Activated CD4-positive, alpha-beta memory T cell treated with anti-CD3 and anti-CD28 coated beads, Interleukin-2, amount 10 ng/mL, durations not matched to agents 7 days and 5 days (primary cell): Measurements from ENCODE around the gene SFR1. TPM values are rescaled to one million over a fixed set of nuclear protein-coding genes. Genes with fewer than 3 reads are reported as not detected.

ENCODE experiments used
- CTCF ChIA-PET: fragments of 350-600 bp; sonication (Branson Sonifier 250); formaldehyde crosslinking; loops from one replicate; lab custom pipeline; 2021; ENCODE audit warnings: antibody characterized with exemption, inconsistent platforms; lab: Charles Lee
- POLR2A ChIA-PET: fragments of 350-600 bp; sonication (Branson Sonifier 250); formaldehyde crosslinking; loops from one replicate; lab custom pipeline; 2021; ENCODE audit warnings: antibody characterized with exemption; lab: Charles Lee
- DNase-seq: peaks from one replicate; pipeline ENCODE4 v3.0.0-alpha.2; 2020
- H3K27ac Mint-ChIP-seq: one replicate; pipeline ENCODE4 v1.8.0; 2021; ENCODE audit warnings: mild to moderate bottlenecking, mixed read lengths
- H3K27me3 Mint-ChIP-seq: one replicate; pipeline ENCODE4 v1.8.0; 2021; ENCODE audit warnings: mixed read lengths
- H3K36me3 Mint-ChIP-seq: one replicate; pipeline ENCODE4 v1.8.0; 2021; ENCODE audit warnings: low read depth, mixed read lengths
- H3K4me1 Mint-ChIP-seq: one replicate; pipeline ENCODE4 v1.8.0; 2021; ENCODE audit warnings: mixed read lengths
- H3K4me3 Mint-ChIP-seq: one replicate; pipeline ENCODE4 v1.8.0; 2021; ENCODE audit warnings: mild to moderate bottlenecking, mixed read lengths
- H3K9me3 Mint-ChIP-seq: one replicate; pipeline ENCODE4 v1.8.0; 2021; ENCODE audit warnings: mixed read lengths
- total RNA-seq, 2 experiments: library from RNA; stranded (reverse); gene quantifications; one replicate each; pipeline ENCODE4 v1.2.3, GENCODE V29; 2021

The SFR1 gene
- total RNA-seq, 2 experiments from 2014 or later, result 17.8 to 18.7 TPM

DNA sequence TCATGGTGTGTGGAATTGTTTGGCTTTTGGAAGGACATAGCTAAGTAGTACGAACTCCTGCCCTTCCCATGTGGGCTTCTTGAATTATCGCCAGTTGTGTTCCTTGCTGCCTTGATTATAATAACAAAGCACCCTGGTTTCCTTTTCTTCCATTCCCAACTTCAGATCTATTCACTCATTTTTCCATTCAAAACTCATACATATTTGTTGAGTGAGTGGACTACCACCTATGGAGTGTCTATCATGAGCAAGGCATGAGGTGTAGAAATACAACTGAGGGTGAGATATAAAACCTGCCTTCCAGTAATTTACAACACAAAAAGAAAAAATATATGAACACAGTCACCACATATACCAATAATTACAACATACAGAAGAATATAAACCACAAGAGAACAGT is 31.4 kb upstream of the SFR1 start:
- ChIA-PET CTCF (no interaction called here), POLR2A (no interaction called here)
- Mint-ChIP-seq H3K27me3 (peaks cover 1% of the 10 kb centered on the region), H3K9me3 (no peaks in the 10 kb centered on the region), H3K27ac (no peak overlapping the region), H3K4me1 (no peaks in the 10 kb centered on the region), H3K36me3 (no peaks in the 10 kb centered on the region), H3K4me3 (no peak overlapping the region)
- no peak for DNase-seq

DNA sequence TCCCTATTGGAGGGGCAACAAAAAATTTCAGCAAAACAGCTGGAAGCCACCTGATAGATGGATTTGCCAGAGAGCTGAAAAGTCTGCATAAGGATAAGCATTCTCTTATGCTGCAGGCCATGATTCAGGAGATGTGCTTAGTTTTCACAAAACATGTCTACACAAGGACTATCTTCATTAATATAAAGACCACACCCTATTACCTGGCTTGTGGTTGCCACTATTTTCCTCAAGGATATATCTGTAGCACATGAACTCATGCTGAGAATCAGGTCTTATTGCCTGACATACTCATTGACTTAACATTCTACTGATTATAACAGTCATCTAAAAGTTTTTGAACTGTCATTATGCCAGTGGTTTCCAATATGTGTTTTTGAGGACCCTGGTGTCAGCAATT is 29.2 kb upstream of the SFR1 start:
- Mint-ChIP-seq H3K27ac (no peak overlapping the region), H3K27me3 (peaks cover 5% of the 10 kb centered on the region), H3K36me3 (no peaks in the 10 kb centered on the region), H3K9me3 (no peaks in the 10 kb centered on the region), H3K4me1 (no peaks in the 10 kb centered on the region), H3K4me3 (no peak overlapping the region)
- CTCF ChIA-PET, result no interaction called here
- DNase-seq, result no peak
- POLR2A ChIA-PET, result no interaction called here

DNA sequence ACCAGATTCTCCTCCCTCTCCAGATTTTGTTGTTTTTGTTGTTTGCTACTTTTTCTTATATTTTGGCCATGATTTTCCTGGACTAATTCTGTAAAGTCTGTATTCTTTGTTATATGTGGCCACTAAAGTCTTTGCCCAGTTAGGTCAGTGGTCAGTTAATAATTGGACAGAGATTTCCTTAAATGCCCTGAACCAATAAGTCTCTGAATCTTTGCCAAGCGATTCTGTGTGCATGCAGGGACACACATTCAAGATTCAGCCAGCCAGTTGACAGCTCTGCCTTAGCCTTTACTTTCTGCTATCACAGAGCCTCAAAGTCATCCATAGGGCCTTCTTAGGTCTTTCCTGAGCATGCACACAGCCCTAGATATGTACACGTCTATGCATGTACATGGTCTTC is 25.3 kb upstream of the SFR1 start:
- CTCF ChIA-PET, result no interaction called here
- no peak overlapping the region for H3K4me3 Mint-ChIP-seq
- DNase-seq, result no peak
- no peaks in the 10 kb centered on the region for H3K36me3 Mint-ChIP-seq
- no peaks in the 10 kb centered on the region for H3K4me1 Mint-ChIP-seq
- POLR2A ChIA-PET, result no interaction called here
- peaks cover 15% of the 10 kb centered on the region for H3K27me3 Mint-ChIP-seq
- no peak overlapping the region for H3K27ac Mint-ChIP-seq
- H3K9me3 Mint-ChIP-seq, result no peaks in the 10 kb centered on the region

DNA sequence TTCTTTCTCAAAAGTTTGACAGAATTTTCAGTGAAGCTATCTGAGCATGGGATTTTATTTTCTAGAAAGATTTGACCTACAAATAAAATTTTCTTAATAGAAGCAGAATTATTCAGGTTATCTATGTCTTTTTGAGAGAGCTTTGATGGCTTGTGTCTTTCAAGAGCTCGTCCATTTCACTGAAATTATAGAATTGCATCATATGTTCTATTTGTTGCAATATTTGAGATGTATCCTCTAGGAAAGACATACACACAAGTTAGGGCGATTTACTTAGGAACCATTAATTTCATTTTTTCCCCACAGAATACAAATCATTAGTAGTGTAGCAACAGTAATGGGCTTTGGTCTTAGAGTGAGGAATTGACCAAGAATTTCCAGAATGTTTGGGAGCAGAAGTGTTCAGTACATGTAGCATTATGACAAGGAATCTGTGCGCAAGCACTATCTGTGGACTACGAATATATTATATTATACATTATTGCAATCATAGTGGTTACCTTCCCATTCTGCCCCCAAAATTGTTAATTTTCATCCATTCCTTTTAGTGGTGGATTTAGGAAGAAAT is 23.5 kb upstream of the SFR1 start:
- CTCF ChIA-PET, result no interaction called here
- no peak for DNase-seq
- no peaks in the 10 kb centered on the region for H3K9me3 Mint-ChIP-seq
- POLR2A ChIA-PET, result no interaction called here
- H3K27me3 Mint-ChIP-seq, result peaks cover 20% of the 10 kb centered on the region
- no peaks in the 10 kb centered on the region for H3K36me3 Mint-ChIP-seq
- H3K27ac Mint-ChIP-seq, result no peak overlapping the region
- no peaks in the 10 kb centered on the region for H3K4me1 Mint-ChIP-seq
- H3K4me3 Mint-ChIP-seq, result no peak overlapping the region

DNA sequence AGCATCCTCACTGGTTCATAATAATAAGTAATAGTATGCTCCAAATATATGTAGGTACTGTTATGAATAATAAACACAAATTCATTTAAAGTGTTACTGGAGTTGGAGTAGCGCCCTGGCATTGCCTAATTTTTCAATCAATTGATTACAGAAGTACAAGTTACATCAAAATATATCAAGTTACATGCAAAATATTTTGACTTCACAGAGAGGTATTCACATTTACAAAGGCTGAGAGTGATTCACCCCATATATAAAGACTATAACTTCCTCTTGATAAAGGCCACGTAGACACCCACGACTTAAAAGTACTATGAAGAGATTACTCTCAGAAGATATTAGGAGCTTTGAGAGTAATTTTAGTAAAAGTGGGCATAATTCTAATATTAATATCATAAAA is 22.7 kb upstream of the SFR1 start:
- Mint-ChIP-seq H3K27me3 (peaks cover 20% of the 10 kb centered on the region), H3K36me3 (no peaks in the 10 kb centered on the region), H3K4me3 (no peak overlapping the region), H3K4me1 (no peaks in the 10 kb centered on the region), H3K27ac (no peak overlapping the region), H3K9me3 (no peaks in the 10 kb centered on the region)
- no peak for DNase-seq
- CTCF ChIA-PET, result interaction anchor here (1.1 to 1.5 kb wide), 2 partner anchors 22 to 388 kb away, joined by 4 to 6 read pairs; no protein-coding TSS in a partner anchor
- POLR2A ChIA-PET, result interaction anchor here (1.8 kb wide), 1 partner anchor 23 kb away, joined by 12 read pairs; the partner anchor contains the start of gene SFR1

DNA sequence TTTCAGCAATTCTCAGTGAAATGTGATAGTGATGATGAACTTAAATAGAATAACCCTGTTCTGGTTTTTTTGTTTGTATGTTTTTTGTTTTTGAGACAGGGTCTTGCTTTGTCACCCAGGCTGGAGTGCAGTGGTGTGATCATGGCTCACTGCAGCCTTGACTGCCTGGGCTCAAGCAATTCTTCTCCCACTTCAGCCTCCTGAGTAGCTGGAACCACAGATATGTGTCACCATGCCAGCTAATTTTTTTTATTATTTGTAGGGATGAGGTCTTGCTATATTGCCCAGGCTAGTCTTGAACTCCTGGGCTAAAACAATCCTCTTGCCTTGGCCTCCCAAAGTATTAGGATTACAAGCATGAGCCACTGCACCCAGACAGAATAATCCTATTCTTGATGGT is 22.0 kb upstream of the SFR1 start:
- Mint-ChIP-seq H3K27me3 (peaks cover 20% of the 10 kb centered on the region), H3K9me3 (no peaks in the 10 kb centered on the region), H3K4me3 (no peak overlapping the region), H3K27ac (no peak overlapping the region), H3K36me3 (no peaks in the 10 kb centered on the region), H3K4me1 (peaks cover 2% of the 10 kb centered on the region)
- POLR2A ChIA-PET, result interaction anchor here (1.8 kb wide), 1 partner anchor 22 kb away, joined by 12 read pairs; the partner anchor contains the start of gene SFR1
- no peak for DNase-seq
- CTCF ChIA-PET, result interaction anchor here (0.6 to 1.5 kb wide), 3 partner anchors 21 to 775 kb away, joined by 3 to 6 read pairs (median 4); no protein-coding TSS in a partner anchor

DNA sequence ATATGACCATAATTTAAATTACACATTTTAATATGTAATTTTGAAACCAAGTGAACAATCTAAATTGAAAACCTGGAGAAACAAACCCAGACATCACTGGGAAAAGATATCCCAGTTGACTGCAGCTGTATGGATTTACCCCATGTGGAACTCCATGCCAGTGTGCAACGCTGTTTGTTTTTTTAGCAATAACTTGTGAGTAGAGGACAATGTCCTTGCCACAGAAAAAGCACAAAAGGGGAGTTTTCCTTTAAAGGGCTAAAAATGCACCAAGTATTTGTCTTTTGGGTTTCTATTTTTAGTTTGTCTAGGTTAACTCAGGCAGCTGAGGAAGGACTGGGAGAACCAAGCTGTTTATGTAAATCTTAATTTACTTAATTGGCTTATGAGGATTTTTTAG is 21.2 kb upstream of the SFR1 start:
- POLR2A ChIA-PET, result interaction anchor here (1.8 kb wide), 1 partner anchor 21 kb away, joined by 12 read pairs; the partner anchor contains the start of gene SFR1
- CTCF ChIA-PET, result no interaction called here
- H3K4me3 Mint-ChIP-seq, result no peak overlapping the region

DNA sequence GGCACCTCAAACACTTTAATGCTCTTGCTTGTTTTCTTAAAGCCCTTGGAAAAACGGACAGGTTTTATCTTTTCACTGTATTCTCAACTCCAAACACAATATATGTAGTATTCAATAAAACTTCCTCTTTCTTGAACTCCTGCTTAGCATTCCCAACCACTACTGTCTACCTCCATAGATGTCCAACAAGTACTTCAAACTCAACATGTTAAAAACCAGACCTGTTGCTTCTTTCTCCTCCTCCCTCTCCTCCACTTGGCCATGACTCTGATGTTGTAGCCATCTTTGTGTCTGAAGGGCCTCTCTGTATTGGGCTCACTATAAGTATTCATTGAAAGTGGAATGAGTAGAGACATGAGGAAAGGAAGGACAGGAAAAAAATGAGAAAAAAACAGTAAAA is 20.1 kb upstream of the SFR1 start:
- DNase-seq, result no peak
- ChIA-PET POLR2A (interaction anchor here (3.6 kb wide), 1 partner anchor 20 kb away, joined by 11 read pairs; the partner anchor contains the start of gene SFR1), CTCF (no interaction called here)
- H3K27me3 Mint-ChIP-seq, result peaks cover 16% of the 10 kb centered on the region
- H3K36me3 Mint-ChIP-seq, result no peaks in the 10 kb centered on the region
- H3K4me1 Mint-ChIP-seq, result peaks cover 2% of the 10 kb centered on the region
- H3K4me3 Mint-ChIP-seq, result no peak overlapping the region
- H3K9me3 Mint-ChIP-seq, result no peaks in the 10 kb centered on the region
- H3K27ac Mint-ChIP-seq, result no peak overlapping the region

More for the DNA sequence above, 21.2 kb upstream of the SFR1 start:
- Mint-ChIP-seq H3K9me3 (no peaks in the 10 kb centered on the region), H3K27me3 (peaks cover 20% of the 10 kb centered on the region), H3K27ac (no peak overlapping the region), H3K4me1 (peaks cover 2% of the 10 kb centered on the region), H3K36me3 (no peaks in the 10 kb centered on the region)
- no peak for DNase-seq

DNA sequence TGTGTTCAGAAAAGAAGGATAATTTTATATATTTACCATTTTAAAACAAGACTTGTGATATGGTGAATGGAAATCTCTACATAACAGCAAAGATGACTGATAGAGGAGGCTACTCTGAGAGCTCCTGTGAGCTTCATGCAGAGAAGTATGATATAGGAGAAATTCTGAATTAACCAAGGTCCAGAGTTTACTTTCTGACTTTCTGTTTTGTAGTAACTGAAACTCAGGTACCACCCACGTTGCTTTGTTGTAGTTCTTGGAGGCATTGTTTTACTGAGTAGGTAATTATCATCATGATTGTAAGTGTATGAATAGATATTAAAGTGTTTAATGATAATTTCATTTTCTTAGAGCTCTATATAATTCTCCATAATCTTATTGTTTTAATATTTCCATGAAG is 18.0 kb upstream of the SFR1 start:
- H3K4me3 Mint-ChIP-seq, result no peak overlapping the region
- H3K36me3 Mint-ChIP-seq, result no peaks in the 10 kb centered on the region
- H3K4me1 Mint-ChIP-seq, result peaks cover 2% of the 10 kb centered on the region
- ChIA-PET POLR2A (interaction anchor here (3.6 kb wide), 1 partner anchor 18 kb away, joined by 11 read pairs; the partner anchor contains the start of gene SFR1), CTCF (interaction anchor here (1.0 to 2.5 kb wide), 3 partner anchors 10 to 219 kb away, joined by 3 to 11 read pairs (median 3); partner anchors contain the start of gene SFR1)
- H3K27ac Mint-ChIP-seq, result no peak overlapping the region
- H3K9me3 Mint-ChIP-seq, result no peaks in the 10 kb centered on the region
- DNase-seq, result no peak
- peaks cover 14% of the 10 kb centered on the region for H3K27me3 Mint-ChIP-seq

DNA sequence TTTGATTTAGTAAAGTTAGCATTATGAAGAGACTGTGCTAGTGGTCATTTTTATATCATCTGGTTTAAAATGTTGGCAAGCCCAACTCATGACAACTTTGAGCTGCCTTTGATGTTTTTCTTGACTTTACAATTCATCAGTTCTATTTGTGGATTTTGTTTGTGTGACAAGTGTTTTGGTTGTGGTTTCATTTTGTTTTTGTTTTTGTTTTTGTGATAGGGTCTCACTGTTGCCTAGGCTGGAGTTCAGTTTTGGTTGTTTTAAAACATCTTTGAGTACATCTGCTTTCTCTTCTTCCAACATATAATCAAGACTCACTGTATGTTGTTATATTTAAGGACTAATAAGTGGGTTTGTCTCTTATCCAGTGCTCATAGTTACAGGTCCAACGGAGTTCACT is 17.6 kb upstream of the SFR1 start:
- CTCF ChIA-PET, result interaction anchor here (1.2 to 2.5 kb wide), 2 partner anchors 11 to 17 kb away, joined by 3 to 11 read pairs; partner anchors contain the start of gene SFR1
- no peak overlapping the region for H3K27ac Mint-ChIP-seq
- POLR2A ChIA-PET, result interaction anchor here (3.6 kb wide), 1 partner anchor 18 kb away, joined by 11 read pairs; the partner anchor contains the start of gene SFR1
- DNase-seq, result no peak
- H3K36me3 Mint-ChIP-seq, result no peaks in the 10 kb centered on the region
- no peaks in the 10 kb centered on the region for H3K9me3 Mint-ChIP-seq
- no peak overlapping the region for H3K4me3 Mint-ChIP-seq
- peaks cover 11% of the 10 kb centered on the region for H3K27me3 Mint-ChIP-seq
- H3K4me1 Mint-ChIP-seq, result peaks cover 2% of the 10 kb centered on the region

DNA sequence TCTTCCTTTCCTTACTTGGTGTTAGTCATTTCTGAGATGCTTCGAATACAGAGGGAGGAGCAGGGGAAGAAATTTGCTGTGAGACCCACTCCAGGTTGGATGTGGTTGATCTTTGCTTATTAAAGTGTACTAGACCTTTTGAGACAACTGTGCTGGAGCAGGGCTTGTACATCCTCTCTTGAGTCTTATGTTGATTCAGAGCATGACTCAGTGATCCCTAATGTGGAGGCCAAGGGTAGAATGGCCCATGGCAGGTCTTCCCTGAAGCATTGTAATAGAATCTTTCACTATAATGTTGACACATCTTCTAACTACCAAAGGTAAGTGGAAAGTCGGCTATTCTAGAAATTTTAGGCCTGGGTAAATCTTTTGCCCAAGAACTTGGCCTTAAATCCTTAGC is 17.0 kb upstream of the SFR1 start:
- POLR2A ChIA-PET, result no interaction called here
- Mint-ChIP-seq H3K27ac (no peak overlapping the region), H3K36me3 (no peaks in the 10 kb centered on the region), H3K4me3 (no peak overlapping the region), H3K27me3 (peaks cover 11% of the 10 kb centered on the region), H3K9me3 (no peaks in the 10 kb centered on the region), H3K4me1 (peaks cover 6% of the 10 kb centered on the region)
- DNase-seq, result no peak
- CTCF ChIA-PET, result interaction anchor here (2.5 kb wide), 1 partner anchor 17 kb away, joined by 11 read pairs; the partner anchor contains the start of gene SFR1

DNA sequence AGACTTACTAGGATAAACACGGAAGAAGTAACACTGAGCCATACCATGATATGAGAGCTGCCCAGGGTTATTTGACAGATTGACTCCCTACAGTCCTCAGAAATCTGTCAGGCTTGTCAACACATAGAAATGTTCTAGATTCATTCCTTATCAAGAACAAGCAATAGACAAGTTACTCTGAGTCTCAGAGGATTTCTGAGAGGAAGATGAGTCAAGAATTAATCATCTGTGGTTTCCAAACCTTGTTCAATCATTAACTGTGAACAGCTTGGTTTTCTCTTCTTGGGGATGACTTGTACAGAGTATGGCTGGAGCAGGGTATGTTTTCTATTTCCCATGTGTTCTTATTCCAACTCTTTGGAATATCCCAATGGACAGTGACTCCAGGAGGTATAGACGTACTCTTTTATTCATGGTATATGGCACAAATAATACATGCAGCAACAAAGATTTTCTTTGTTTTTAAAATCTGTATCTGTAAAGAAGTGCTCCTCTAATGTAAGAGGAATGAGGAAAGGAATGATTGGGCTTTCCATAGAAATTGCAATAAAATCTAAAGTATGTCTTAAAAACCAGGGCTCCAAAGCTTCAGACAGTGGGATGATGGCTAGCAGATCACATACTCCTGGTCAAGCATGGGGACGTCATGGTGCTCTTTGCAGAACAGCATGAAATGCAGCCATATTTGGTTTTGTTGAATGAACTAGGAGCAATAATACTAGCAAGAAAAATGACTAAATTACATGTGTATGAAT is 11.9 kb upstream of the SFR1 start:
- Mint-ChIP-seq H3K4me3 (no peak overlapping the region), H3K36me3 (no peaks in the 10 kb centered on the region), H3K9me3 (no peaks in the 10 kb centered on the region), H3K4me1 (peaks cover 12% of the 10 kb centered on the region), H3K27ac (no peak overlapping the region), H3K27me3 (peaks cover 11% of the 10 kb centered on the region)
- DNase-seq, result no peak
- CTCF ChIA-PET, result interaction anchor here (1.6 to 2.9 kb wide), 2 partner anchors 11 to 13 kb away, joined by 3 to 14 read pairs; partner anchors contain the start of gene SFR1
- POLR2A ChIA-PET, result interaction anchor here (3.2 kb wide), 1 partner anchor 11 kb away, joined by 20 read pairs; the partner anchor contains the start of gene SFR1
